ENCODE results near the gene KATNAL1.
"Not testable (repeated sequence)": the region's sequence is repeated elsewhere in the genome, so short reads cannot be mapped to it uniquely, and the experiment has no call there.

KATNAL1 gene

GRCh38 chr13:30290812-30291436, 16.4 kb downstream of the KATNAL1 start:
- no peak for DNase-seq

DNA sequence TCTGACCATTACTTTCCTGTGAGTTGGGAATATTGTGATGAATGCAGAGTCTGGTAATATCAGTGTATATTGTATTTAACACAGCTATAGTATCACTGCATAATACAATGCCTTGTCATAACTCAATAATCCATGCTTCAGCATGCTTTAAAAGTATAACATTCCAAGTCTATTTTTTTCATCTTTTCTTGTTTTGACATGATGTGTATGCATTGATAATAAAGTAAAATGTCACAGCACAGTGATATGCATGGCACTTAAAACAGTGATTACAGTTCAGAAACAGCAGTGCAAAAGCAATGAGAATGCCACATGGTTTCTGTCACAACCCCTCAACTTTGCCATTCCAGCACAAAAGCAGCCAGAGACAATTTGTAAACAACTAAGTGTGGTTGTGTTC, 17.8 kb downstream of the KATNAL1 start:
- DNase-seq = peak; percentile 40

- not testable (repeated sequence) for DNase-seq
Measured at GRCh38 chr13:30286059-30286458, 21.3 kb downstream of the KATNAL1 start.

DNA sequence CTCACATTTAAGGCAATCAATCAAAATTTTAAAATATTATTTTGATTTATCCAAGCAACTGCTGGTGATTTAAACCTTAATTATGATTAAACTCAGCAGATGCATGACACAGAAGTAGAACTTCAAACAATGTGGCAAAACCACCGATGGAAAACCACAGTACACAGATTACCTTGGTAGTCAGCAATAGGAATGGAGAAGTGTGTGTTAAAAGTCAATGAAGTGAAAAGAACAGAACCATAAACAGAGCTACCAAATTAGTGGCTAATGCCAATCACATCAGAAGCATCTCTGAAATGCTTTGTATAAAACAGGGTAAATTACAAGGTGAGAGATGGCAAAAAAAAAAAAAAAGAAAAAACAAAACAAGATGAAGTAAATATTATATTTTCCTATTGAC, 31.2 kb downstream of the KATNAL1 start:
- DNase-seq = no peak

- DNase-seq = no peak
Measured at GRCh38 chr13:30274083-30274482, 33.3 kb downstream of the KATNAL1 start.

GRCh38 chr13:30270035-30270434, 37.3 kb downstream of the KATNAL1 start:
- DNase-seq = not testable (repeated sequence)

- no peak for DNase-seq
Measured at GRCh38 chr13:30268673-30269072, 38.7 kb downstream of the KATNAL1 start.

- no peak for DNase-seq
Measured at GRCh38 chr13:30266756-30267155, 40.6 kb downstream of the KATNAL1 start.

DNA sequence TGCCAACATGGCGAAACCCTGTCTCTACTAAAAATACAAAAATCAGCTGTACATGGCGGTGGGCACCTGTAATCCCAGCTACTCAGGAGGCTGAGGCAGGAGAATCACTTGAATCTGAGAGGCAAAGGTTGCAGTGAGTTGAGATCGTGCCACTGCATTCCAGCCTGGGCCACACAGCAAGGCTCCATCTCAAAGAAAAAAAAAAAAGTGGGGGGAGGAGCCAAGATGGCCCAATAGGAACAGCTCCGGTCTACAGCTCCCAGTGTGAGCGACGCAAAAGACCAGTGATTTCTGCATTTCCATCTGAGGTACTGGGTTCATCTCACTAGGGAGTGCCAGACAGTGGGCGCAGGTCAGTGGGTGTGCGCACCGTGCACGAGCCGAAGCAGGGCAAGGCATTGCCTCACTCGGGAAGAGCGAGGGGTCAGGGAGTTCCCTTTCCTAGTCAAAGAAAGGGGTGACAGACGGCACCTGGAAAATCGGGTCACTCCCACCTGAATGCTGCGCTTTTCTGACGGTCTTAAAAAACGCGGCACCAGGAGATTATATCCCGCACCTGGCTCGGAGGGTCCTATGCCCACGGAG, 48.1 kb downstream of the KATNAL1 start:
- DNase-seq = not testable (repeated sequence)

GRCh38 chr13:30257468-30258099, 49.8 kb downstream of the KATNAL1 start:
- DNase-seq = peak; percentile 7

- no peak for DNase-seq
Measured at GRCh38 chr13:30256713-30257467, 50.5 kb downstream of the KATNAL1 start.

DNA sequence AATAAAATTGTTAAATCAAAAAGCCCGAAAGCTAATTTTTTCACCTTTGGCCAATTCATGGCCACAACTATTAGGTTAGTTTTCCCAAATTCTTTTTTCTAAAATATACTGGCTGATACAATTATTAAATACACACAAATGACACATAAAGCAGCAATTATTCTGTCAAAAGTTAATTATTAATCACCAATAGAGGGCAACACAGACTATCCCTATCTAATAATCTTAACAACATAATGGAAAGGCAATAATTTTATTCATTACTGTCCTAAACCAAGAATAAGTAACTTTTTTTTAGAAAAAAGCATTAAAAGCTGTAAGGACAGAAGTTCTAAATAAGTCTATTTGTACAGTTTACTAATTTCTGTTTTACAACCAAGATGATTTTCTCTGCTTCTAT, 51.7 kb downstream of the KATNAL1 start:
- peak; percentile 5 for DNase-seq

GRCh38 chr13:30253830-30254229, 53.5 kb downstream of the KATNAL1 start:
- DNase-seq = no peak

- DNase-seq = no peak
Measured at GRCh38 chr13:30247406-30247805, 59.9 kb downstream of the KATNAL1 start.

DNA sequence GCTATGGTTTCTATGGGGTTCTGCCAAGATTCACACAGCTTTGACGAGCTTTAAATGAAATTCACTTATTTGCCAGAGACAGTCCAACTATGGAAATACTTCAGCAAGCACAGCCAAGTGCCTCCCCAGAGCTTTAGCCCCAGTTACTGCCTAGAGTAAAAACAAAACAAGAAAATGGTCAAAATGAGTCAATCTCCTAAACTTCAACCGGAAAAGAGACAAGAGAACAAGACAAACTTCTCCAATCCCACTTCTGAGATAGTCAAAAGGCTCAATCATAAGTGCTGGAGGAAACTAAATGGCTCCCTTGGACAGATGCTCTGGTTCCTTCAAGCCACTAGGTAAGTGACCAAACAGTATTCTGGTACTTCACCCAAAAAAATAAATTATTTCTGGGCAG, 65.8 kb downstream of the KATNAL1 start:
- DNase-seq = no peak

GRCh38 chr13:30240608-30241007, 66.7 kb downstream of the KATNAL1 start:
- no peak for DNase-seq

- no peak for DNase-seq
Measured at GRCh38 chr13:30235216-30235615, 72.1 kb downstream of the KATNAL1 start.

DNA sequence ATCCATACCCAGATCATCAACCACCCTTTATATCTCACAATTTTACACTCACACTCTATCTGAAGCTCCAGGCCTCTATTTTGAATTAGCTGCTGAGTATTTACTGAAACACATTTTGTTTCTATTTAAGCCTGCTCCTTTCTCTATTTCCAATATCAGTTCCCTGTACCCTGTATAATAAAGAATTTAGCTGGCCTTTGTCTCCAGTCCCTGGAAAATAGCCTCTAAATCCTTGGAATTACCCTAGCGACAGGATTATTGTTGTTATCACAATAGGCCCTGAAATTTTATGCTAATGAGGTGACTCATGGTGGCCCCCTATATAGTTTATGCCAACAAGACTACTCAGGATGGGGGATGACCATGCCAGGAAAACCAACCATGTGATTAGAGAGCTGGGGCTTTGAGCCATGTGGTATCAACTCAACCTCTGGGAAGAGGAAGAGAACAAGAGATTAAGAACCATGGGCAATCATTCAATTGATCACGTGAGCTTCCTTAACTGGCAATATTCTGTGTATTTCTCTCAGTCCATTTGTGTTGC, 72.7 kb downstream of the KATNAL1 start:
- peak; percentile 23 for DNase-seq

DNA sequence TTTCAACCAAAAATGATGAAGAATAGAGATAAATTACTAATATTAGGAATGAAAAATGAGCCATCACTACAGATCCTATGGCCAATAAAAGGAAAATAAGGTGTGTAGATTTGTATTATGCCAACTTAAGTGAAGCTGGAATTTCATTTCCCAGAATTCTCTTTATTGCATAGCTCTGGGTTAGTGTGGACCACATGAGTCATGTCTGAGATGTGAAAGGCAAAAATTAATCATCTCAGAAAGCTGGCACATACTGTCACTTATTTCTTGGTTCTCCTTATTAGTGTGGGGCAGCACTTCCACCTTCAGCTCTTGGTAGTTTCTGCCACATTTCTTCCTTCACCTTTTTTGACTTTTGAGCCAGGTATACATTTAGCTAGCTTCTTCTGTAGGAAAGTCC, 82.6 kb downstream of the KATNAL1 start:
- DNase-seq = peak; percentile 69

DNA sequence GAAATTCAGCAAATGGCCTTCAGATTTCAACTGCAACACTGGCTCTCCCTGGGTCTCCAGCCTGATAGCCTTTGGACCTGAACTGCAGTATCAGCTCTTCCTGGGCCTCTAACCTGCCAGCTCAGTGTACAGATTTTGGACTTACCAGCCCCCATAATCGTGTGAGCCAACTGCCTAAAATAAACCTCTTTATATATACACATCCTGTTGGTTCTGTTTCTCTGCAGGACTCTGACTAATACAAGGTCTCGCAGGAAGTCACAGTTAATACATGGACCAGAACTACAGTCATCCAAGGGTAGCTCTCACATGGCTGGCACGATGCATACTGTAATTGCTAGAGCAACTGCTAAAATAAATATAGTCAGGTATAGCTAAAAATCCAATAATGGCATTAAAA, 85.1 kb downstream of the KATNAL1 start:
- DNase-seq = peak; percentile 16

- peak; percentile 72 for DNase-seq
Measured at GRCh38 chr13:30216111-30216510, 91.2 kb downstream of the KATNAL1 start.

DNA sequence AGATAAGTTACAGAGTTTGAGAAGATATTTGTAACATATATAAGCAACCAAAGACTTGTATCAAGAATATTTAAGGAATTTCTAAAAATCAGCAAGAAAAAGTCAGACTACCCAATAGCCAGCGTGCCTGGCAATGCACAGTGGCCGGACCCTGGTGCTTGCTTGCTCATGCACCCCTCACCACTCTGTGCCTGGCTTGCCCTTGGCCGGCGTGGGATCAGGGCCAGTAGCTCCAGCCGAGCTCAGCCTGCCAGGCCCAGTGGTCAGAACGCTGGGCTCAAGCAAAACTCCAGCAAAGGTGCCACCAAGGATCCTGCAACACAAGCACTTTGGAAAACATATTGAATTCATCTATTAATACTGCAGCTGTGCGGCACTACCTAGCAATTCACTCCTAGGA, 95.1 kb downstream of the KATNAL1 start:
- DNase-seq = no peak

DNA sequence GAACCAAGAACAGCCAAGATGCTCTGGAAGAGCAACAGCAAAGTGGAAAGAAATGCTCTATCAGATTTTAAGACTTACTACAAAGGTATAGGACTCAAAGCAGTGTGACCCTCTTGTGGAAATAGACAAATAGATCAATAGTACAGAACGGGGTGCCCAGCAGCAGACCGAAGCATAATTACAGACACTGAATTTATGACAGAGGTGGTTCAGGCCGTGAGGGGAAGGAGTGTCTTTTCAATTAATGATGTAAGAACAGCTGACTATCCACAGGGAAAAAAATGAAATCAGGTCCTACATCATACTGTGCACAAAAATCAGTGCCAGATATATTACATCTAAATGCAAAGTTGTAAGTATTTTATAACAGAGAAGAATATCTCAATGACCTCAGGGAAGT, 95.6 kb downstream of the KATNAL1 start:
- DNase-seq = no peak

Data from fibroblast of skin of back (primary cell).